ENCODE results near the gene ACSL4.

ACSL4 gene

DNA sequence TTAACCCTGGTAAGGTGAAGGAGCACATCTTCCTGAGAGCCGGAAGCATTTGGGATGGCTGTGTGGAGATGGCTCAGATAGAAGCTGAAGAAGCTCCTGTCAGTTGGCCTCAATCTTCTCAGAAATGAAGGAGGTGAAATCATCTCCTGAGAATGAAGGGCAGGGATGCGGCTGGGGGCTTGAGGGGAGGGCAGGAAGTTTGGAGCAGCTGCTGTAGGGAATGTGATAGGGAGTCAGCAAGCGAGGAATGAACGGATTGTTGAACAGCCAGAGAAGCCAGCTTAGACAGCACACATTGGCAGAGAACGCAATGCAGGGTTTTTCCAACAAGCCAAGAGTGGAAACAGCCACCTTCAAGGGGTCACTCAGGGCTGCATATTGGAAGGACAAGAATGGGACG, 118.1 kb downstream of the ACSL4 start:
- POLR2A ChIA-PET (ENCODE audit: low non-redundant PET) = no interaction called here
- TF ChIP-seq, protein P1, sequence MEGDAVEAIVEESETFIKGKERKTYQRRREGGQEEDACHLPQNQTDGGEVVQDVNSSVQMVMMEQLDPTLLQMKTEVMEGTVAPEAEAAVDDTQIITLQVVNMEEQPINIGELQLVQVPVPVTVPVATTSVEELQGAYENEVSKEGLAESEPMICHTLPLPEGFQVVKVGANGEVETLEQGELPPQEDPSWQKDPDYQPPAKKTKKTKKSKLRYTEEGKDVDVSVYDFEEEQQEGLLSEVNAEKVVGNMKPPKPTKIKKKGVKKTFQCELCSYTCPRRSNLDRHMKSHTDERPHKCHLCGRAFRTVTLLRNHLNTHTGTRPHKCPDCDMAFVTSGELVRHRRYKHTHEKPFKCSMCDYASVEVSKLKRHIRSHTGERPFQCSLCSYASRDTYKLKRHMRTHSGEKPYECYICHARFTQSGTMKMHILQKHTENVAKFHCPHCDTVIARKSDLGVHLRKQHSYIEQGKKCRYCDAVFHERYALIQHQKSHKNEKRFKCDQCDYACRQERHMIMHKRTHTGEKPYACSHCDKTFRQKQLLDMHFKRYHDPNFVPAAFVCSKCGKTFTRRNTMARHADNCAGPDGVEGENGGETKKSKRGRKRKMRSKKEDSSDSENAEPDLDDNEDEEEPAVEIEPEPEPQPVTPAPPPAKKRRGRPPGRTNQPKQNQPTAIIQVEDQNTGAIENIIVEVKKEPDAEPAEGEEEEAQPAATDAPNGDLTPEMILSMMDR (conservative IDR thresholded peaks at IDR 0.05; ENCODE audit: low read depth) = no peak
- CTCF ChIA-PET = no interaction called here
- H3K27ac ChIP-seq = no peak overlapping the region
- DNase-seq (ENCODE audit: low spot score) = no peak

DNA sequence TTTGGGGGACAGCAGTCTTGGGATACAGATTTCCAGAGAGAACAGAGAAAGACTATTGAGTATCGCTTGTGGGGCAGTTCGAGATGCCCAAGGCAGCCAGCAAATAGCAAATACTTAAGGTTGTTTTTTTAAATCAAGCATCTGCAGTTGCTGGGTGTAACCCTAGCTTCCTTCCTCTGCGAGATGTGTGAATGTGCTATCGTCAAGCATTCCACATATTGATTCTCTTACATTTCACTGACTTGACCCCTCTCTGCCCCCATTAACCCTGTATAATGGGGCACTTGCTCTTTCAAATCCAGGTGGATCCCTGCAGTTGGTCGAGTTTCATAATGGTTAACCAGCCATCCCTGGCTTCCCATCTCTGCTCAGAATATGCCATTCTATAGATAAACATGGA, 131.6 kb downstream of the ACSL4 start:
- TF ChIP-seq, protein P1 (conservative IDR thresholded peaks at IDR 0.05; ENCODE audit: low read depth) = no peak
- no peak overlapping the region for H3K27ac ChIP-seq
- no peak for DNase-seq (ENCODE audit: low spot score)
- ChIA-PET POLR2A (ENCODE audit: low non-redundant PET) (no interaction called here), CTCF (no interaction called here)

DNA sequence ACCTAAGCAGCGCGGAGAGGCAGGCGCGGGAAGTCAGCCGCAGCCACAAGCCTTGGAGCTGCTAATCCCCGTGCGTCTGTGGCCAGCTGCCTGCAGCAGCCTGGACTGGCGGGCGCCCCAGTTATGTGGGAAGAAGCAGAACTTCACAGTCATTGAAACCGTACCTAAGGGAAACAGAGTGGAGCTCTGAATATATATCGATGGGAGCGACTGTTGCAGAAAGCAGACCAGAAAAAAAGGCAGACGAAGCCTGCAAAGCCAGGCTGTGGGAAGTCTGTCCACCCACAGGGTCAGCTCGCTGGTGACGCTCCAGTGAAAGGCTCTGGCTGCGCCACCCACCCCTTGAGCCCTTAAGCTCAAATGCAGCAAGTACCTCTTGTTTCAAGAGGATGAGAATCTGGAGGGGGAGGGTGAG, 132.8 kb downstream of the ACSL4 start:
- POLR2A ChIA-PET (ENCODE audit: low non-redundant PET) = no interaction called here
- TF ChIP-seq, protein P1 (conservative IDR thresholded peaks at IDR 0.05; ENCODE audit: low read depth) = no peak
- H3K27ac ChIP-seq = no peak overlapping the region
- CTCF ChIA-PET = interaction anchor here (0.6 kb wide), 1 partner anchor 290 kb away, joined by 3 read pairs; no protein-coding TSS in a partner anchor
- DNase-seq (ENCODE audit: low spot score) = no peak

DNA sequence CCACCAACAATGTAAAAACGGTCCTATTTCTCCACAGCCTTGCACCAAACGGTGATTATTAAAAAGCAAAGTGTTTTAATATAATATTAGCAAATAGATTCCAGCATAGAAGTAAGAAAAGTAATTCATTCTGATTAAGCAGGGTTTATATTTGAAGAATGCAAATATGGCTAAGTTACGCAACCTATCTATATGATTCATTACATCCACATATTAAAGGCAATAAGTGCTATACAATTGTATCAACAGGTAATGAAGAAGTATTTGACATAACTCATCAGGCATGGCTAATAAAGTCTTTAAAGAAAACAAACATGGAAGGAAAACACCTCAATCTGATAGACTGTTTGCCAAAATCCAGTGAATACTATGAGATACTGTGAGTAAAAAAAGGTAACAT, 137.0 kb downstream of the ACSL4 start:
- H3K27ac ChIP-seq = no peak overlapping the region
- ChIA-PET CTCF (no interaction called here), POLR2A (ENCODE audit: low non-redundant PET) (no interaction called here)
- TF ChIP-seq, protein P1 (conservative IDR thresholded peaks at IDR 0.05; ENCODE audit: low read depth) = no peak
- DNase-seq (ENCODE audit: low spot score) = no peak
